GM04503 (cell line): Measurements from ENCODE around the gene NOL4.
"Not testable (repeated sequence)": the region's sequence is repeated elsewhere in the genome, so short reads cannot be mapped to it uniquely, and the experiment has no call there.

Experiments
- DNase-seq: peaks from one replicate; pipeline ENCODE4 v3.0.0-alpha.2; 2012; ENCODE audit warnings: low read depth

The NOL4 gene, protein sequence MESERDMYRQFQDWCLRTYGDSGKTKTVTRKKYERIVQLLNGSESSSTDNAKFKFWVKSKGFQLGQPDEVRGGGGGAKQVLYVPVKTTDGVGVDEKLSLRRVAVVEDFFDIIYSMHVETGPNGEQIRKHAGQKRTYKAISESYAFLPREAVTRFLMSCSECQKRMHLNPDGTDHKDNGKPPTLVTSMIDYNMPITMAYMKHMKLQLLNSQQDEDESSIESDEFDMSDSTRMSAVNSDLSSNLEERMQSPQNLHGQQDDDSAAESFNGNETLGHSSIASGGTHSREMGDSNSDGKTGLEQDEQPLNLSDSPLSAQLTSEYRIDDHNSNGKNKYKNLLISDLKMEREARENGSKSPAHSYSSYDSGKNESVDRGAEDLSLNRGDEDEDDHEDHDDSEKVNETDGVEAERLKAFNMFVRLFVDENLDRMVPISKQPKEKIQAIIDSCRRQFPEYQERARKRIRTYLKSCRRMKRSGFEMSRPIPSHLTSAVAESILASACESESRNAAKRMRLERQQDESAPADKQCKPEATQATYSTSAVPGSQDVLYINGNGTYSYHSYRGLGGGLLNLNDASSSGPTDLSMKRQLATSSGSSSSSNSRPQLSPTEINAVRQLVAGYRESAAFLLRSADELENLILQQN

DNA sequence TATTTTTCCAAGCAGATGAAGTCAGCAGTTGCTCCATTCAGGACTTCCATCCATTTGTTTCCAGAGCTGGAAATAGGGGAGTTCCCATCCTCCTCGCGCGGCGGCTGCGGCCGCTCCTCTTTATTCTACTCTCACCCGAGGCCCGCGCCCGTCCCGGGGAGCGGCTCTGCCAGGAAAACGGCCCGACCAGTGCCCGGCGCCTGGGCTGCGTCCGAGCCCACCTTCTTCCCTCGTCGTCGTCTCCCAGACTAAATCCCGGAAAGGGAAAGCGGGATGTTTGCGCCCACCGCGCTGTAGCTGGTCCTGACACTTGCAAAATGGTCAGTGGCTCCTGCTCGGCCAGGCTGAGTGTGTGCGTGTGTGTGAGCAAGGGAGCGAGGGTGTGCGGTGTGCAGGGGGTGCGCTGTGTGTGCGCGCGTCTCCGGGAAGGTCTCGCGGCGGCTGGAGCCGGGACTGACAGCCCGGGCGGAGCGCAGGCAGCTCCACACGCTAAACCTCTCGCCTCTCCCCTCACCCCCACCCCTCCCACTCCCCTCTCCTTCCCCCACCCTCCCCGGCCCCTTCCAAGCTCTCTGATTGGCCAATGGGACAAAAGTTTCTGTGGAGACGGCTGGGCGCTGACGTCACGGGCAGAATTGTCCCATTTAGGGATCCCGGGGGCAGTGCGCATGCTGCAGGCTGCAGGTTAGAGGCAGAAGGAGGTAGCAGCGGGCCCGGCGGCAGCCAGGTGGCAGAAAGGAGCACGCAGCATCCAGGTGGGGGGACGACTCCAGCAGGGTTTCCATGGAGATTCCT is at the start of gene NOL4:
NOL4 (minus strand) TSS at position 491 of the 795 bp plus-strand sequence. CDS start 1,660 bp downstream, outside the sequence.
- no peak for DNase-seq

GRCh38 chr18:34266029-34266428 is 41.3 kb upstream of the NOL4 start:
- DNase-seq = not testable (repeated sequence)

DNA sequence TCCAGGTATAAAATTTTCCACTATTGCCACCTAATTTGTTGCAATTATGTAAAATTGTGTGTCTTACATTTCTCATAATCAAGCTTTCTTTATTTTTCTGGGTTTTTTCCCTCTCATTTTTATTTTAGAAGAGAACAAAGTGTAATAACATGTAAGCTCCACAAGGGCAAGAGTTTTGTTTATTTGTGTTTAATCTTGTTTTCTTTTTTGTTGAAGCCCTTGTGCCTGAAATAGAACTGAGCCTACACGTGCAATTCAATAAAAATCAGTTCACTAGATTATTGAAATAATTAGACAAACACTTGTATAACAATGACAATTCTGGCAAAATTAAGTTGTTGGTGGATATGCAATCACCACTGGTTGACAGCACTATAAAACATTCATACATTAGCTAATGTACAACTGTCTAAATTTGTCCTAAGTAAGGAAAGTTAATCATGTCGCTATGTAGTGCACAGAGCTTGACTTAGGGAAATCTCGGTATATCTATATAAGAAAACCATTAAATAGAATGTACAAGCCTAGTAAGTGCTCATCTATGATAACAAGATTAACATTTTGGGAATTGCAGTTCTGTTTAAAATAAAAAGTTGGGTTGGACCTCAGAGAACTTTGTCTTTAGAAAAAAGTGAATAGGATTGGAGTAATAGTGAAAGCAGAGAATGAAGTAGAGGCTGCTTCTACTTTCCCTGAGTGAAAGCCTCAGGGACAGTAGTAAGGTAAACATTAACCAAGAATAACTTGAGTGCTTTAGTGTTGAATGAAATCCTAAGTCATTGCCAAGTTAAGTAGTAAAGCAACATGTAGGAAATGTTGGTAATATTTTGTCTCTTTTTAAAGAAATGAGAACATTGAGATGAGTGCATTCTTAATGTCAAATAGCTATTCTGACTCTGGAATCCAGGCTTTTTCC is 37.4 kb upstream of the NOL4 start:
- no peak for DNase-seq

DNA sequence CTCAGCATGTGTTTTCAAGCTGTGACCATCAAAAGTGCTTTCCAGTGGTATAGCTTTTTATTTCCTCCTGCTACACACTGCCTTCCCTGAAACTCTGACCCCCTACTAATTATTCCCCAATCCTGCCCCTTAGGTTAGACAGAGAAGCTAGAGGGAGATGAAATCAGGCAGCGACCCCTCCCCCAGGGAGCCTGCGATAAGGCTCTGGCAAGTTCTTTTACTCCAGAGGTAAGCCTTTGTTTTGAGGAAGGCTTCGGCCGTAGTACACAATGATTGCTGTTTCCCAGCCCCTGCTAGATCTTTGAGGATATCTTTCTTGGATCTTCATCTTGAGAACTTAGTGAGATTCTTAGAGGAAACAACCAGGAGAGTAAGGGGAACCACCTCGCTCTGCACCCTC is 33.5 kb upstream of the NOL4 start:
- no peak for DNase-seq

- no peak for DNase-seq
These were observed 27.2 kb upstream of the NOL4 start for GRCh38 chr18:34251919-34252318.

DNA sequence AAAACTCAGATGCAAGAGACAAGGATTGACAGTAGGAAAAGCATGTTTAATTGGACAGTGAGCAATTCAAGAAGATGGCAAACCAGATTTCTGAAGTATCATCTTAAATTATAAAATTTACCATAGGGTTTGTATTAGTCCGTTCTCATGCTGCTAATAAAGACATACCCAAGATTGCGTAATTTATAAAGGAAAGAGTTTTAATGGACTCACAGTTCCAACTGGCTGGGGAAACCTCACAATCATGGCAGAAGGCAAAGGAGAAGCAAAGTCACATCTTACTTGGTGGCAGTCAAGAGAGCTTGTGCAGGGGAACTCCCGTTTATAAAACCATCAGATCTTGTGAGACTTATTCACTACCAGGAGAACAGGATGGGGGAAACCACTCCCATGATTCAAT is 24.0 kb upstream of the NOL4 start:
- DNase-seq = no peak

GRCh38 chr18:34242739-34243138 is 18.0 kb upstream of the NOL4 start:
- no peak for DNase-seq

GRCh38 chr18:34233781-34234388 is 9.2 kb upstream of the NOL4 start:
- DNase-seq = not testable (repeated sequence)

DNA sequence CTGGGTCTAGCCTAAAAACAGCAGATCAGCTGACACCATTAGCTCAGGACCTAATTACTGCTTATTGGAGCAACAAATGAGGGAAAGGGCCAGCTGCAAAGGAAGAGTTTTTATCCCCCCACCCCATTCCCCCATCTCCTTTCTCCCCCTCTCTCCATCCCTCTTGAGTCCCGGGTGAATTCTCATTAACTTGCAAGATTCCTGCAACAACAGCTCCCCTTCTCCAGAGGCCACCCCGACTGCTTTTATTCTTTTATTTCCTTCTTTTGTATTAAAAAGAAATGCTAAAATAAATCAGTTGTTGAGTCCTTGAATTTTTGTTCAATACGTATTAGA is 473 bp upstream of the NOL4 start:
- no peak for DNase-seq

DNA sequence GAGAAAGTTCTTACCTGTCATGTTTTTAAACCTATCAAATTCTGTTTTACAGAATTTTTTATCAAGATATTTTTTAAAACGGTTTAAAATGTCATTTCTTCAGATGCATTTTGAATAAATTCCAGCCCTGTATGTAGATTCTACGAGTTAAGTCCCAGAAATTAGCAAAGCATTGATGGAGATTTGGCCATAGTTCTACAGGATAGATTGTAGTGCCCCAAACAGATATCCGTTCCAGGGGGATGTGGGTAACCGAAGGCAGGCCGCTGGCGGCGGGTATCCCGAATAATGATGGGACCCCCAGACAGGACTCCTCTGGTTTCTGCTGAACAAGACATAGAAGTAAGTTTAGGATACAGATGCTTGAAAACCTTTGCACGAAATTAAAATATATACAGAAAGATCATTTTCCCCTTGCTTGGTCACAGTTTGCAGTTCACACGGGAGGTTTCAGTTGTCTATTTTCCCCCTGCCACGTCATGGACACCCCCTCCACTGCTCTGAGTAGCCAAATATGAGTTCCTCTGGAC is 755 bp downstream of the NOL4 start:
- DNase-seq = no peak

- DNase-seq = no peak
These were observed 1.4 kb downstream of the NOL4 start for GRCh38 chr18:34223164-34223892.

DNA sequence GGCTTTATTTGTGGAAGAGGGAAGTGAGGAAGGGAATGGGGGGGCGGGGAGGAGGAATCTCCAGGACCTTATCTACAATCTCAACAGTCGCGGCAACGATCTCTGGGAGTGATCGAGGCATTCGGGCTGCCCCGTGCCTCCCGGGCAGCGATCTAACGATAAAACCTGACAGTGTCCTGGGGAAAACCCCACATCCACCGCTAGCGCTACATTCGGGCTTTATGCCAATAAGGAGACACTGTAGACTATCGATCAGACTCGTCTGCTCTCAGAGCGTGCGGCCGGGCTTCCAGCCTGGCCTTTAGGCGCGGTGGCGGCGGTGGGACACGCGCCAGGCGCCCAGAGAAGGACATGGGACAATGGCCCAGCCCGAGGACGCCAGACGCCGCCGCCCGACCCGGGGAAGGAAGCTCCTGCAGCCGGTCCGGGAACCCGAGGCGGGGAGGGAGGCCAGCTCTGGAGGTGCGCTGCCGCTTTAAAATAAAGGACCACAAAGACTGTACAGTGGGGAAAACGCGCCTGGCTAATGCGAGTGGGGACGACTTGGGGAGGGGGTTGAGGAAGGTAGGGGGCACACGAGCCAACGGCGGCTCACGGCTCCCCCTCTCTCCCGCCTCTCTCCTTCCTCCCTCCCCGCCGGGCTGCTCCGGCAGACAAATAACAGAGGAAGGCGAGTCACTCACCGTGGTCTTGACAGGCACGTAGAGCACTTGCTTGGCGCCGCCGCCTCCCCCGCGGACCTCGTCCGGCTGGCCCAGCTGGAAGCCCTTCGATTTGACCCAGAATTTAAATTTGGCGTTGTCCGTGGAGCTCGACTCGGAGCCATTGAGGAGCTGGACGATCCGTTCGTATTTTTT is 2.2 kb downstream of the NOL4 start:
- DNase-seq = no peak

- DNase-seq = no peak
These were observed 2.8 kb downstream of the NOL4 start for GRCh38 chr18:34221971-34222306.

DNA sequence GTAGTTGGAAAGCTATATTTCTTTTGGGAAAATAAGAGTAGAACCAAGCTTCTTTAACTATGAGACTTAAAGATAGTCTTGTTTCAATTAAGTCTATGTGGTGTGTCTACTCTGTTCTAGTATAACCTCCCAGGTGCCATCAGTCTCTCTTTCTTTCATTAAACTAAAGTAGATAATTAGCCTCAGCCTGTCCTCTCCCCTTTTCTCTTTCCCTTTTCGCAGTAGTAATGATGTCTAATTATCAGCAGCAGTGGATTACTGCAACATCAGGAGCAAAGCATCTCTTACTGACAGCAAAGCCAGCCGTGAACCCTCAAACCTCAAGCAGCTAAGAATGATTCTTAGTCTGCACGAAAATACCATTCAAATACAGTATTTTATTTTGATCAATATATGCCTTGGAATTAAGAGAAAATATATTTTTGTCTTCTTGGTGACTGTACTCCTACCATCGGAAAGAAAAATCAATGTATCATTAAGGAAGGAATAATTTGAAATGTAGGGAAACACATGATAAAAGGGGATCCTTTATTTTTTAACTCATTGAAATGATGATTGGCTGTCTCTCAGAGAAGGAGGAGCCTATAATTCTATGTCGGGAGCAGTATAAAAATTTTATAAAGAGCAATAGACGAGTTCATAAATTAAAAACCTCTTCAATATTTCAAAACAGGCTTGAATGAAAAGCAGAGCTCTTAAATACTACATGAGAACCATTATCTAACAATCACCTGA is 4.5 kb downstream of the NOL4 start:
- DNase-seq = no peak

- DNase-seq = no peak
These were observed 5.1 kb downstream of the NOL4 start for GRCh38 chr18:34219651-34220050.

DNA sequence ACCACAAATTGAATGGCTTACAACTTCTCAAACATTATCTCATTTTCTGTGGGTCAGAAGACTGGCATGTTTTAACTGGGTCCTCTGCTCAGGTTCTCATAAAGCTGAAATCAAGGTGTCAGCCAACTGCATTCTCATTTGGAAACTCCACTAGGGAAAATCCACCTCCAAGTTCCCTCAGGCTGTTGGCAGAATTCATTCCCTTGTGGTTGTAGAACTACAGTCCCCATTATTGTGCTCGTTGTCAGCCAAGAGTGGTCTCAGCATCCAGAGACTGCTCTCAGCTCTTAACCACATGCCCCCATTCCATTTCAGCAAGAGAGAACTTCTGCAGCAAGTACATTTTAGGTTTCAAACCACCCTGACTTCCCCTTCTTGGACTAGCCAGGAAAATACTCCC is 12.2 kb downstream of the NOL4 start:
- no peak for DNase-seq

DNA sequence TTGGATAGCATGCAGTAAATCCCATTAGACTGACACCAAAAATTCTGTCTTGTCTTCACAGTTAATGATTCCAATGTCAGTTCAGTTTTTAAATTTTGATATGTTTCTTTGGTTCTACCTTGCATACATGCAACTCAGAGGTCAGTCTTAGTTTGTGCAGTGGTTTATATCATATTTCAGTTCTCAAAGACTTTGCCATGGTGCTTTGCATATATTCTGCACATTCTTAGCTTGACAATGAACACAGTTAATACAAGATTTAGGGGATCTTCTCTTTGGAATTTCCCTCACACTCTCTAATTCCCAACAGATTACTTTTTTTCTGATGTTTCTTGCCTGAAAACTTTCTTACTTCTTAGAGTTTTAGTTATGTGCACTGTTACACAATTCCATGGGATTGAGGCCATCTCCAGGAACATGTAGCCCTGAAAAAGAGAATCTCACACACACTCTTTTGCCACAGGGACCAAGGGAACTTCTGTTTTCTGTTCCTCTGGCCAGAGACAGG is 17.3 kb downstream of the NOL4 start:
- DNase-seq = no peak

DNA sequence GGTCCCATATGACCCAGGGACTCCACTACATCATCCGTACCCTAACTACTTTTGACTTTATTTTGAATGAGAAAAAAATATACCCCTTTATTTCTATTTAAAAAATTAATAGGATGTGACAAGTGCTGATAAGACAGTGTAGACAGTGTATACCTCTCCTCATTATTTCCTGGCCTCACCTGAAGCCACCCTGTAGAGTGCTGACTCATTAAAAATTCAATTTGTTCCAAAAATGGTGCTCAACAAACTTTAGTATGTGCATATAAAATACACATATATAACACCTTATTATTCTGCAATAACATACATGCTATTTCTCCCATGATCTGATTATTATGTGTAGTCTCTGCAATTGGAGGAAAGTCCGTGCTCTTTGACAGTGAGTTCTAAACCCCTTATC is 20.8 kb downstream of the NOL4 start:
- DNase-seq = no peak

GRCh38 chr18:34196256-34196655 is 28.5 kb downstream of the NOL4 start:
- no peak for DNase-seq
